NCI-H146 treated with DMSO at 0.1 percent for 48 hours (cell line): ENCODE data around the gene GJB3.
A peak's percentile ranks its signal among the peaks of the same experiment; 100 is the strongest.
"Not testable (repeated sequence)": the region's sequence is repeated elsewhere in the genome, so short reads cannot be mapped to it uniquely, and the experiment has no call there.

Experiments used
- DNase-seq: peaks from one replicate; lab custom pipeline; 2025; ENCODE audit not compliant: unreplicated experiment; lab: John Stamatoyannopoulos, UW

The GJB3 gene

DNA sequence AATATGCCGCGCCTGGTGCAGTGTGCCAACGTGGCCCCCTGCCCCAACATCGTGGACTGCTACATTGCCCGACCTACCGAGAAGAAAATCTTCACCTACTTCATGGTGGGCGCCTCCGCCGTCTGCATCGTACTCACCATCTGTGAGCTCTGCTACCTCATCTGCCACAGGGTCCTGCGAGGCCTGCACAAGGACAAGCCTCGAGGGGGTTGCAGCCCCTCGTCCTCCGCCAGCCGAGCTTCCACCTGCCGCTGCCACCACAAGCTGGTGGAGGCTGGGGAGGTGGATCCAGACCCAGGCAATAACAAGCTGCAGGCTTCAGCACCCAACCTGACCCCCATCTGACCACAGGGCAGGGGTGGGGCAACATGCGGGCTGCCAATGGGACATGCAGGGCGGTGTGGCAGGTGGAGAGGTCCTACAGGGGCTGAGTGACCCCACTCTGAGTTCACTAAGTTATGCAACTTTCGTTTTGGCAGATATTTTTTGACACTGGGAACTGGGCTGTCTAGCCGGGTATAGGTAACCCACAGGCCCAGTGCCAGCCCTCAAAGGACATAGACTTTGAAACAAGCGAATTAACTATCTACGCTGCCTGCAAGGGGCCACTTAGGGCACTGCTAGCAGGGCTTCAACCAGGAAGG lies 4.3 kb downstream of the GJB3 start:
- DNase-seq: no peak

DNA sequence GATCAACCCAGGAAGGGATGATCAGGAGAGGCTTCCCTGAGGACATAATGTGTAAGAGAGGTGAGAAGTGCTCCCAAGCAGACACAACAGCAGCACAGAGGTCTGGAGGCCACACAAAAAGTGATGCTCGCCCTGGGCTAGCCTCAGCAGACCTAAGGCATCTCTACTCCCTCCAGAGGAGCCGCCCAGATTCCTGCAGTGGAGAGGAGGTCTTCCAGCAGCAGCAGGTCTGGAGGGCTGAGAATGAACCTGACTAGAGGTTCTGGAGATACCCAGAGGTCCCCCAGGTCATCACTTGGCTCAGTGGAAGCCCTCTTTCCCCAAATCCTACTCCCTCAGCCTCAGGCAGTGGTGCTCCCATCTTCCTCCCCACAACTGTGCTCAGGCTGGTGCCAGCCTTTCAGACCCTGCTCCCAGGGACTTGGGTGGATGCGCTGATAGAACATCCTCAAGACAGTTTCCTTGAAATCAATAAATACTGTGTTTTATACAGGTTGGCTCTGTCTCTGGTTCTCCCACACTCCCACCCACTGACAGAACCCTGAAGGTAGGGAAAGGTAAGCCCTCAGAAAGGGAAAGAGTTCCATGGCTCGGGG lies 5.0 kb downstream of the GJB3 start:
- DNase-seq: no peak

DNA sequence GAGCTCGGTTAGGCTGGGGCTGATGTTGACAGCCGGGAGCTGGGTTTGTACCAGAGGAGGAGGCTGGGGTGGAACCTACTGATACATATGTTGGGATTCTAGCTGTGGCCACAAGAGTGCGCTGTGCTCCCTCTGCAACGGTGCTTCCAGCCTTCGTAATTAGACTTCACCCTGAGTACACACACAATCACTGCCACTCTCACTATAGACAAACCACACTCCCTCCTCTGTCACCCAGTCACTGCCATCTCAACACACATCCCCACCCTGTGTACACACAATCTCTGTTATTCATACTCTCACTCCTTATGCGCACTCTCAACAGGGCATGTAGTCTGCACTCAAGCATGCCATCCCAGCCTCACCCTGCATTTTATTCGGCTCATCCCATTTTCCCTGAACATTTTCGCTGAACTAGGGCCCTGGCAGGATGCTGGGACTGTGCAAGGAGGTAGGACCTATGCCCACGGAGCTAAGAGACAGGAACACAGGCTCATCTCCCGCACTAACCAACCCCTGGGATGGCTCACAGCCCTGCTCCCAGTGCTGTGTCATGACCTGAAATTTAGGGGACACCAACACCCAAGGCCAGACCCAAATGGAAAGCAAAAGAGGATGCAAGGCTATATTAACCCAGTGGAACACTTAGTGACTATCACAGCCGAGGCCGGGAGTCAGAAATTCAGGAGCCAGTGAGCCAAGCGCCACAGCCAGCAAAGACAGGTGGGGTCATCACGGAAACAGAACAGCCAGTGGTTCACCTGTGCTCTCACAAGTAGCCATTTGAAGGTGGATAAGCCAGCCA lies 5.7 kb downstream of the GJB3 start:
- DNase-seq: peak; percentile 58

DNA sequence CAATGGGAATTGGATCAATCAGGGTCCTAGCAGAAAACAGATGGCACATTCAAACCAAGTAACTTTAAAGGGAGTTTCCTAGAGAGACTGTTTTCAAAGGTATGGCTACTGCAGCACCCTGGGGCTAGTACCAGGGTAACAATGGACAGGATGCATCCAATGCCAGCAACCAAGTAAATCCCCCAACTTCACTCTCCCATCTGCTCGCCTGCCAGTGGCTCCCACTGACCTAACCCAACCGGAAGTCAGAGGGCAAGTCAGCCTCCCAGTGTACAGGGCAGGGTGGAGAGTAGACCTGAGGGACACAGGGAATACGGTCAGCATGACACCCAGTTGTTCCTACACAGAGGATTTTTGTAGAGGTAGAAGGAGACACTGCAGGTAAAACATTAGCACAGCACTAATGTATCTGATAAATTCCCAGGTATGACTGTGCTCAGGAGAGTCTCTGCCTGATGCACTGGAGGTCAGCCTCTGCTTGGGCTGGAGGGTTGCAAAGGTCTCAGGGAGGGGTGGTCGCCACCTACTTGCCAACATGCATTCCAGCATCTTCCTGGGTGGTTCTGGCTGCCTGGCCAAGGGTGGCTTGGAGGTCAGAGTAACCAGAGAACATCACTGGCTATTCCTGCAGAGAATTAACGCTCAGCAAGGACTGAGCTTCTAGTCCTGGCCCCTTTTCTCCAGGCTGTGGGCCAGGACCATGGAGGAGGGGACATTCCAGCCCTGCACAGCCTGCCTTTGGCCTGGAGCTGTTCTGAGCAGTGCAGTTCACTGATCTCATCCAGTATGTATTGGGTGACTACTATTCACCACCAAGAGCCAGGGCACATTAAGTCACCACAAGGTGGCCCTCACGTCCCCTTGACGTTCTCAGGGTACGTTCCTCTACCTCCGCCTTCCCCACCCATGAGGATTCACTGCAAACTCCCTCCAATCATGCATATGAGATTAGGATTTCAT lies 6.7 kb downstream of the GJB3 start:
- DNase-seq: no peak

DNA sequence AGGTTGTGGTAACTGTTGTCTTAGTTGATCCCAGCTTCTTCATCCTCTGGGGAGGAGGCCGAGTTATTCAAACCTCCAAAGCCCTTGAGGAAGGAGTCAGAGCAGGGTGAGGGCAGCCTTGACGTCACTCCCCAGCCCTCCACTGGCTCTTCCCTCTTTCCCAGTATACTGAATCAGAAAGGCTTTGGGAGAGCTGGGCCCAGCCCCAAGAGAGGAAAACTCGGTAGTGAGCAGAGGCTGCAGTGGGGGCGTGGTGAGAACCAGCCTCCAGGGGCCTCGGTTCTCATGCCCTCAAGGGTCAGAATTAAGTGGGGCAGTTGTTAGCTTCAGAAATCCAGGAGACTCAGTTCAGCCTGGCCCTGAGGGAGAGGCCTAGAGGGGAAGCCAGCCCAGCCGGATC lies 10.0 kb downstream of the GJB3 start:
- no peak for DNase-seq

DNA sequence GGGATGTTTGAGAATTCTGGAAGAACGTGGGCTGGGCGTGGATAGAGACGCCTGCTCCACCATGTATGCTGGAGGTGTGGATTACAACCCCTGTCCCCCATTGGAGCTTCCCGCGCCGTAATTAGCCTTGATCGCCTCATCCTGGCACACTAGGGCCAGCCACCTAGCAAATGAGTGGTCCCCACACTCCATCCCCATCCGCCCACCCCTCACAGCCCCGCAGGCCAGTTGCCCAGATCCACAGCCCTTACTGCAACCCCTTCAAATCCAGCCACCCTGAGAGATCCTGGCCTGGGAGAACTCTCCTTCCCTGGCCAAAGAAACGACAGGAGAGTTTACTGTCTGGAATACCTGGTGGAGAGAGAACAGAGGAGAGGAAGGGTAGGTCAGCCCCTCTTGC lies 11.4 kb downstream of the GJB3 start:
- DNase-seq: no peak

DNA sequence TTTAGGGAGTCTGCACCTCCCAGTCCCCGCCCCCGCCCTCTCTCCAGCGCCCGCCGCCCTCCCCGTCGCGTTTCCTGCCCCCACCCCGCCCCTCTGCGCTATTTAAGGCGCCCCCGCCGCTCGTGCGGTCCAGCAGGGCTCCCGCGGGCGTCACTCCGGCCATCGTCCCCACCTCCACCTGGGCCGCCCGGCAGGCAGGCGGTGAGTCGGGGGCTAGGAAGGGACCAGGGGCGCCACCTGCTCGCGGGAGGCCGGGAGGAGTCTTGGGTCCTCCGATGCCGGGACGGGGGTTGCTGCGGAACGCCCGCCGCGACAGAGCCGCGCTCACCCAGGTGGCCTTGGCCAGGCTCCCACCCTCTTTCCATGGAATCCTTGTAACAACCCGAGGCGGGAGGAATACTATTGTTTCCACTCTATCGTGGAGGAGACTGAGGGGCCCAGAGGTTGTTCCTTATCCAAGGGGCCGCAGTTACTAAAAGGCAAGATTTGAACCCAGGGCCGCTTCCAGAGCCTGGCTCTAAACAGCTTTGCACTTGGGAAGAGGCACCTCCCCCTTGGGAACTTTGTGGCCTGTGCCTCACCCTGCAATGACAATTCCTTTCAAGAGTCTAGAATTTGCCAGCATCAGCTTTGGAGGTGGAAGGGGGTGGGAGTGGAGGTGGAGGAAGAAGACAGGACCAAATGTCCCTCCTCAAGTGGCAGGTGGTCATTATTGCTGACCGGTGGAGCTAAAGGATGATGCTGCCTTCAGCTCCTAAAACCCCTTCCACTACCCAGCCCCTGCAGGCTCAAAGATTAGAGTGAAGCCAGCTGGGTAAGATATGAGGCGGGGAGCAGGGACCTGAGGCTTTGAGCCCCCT lies 12.1 kb downstream of the GJB3 start, which contains the start of gene GJA4:
TSS of gene GJA4 (plus strand) at position 132 of the 860 bp plus-strand sequence. CDS start 1,215 bp downstream, outside the sequence.
- DNase-seq: no peak

DNA sequence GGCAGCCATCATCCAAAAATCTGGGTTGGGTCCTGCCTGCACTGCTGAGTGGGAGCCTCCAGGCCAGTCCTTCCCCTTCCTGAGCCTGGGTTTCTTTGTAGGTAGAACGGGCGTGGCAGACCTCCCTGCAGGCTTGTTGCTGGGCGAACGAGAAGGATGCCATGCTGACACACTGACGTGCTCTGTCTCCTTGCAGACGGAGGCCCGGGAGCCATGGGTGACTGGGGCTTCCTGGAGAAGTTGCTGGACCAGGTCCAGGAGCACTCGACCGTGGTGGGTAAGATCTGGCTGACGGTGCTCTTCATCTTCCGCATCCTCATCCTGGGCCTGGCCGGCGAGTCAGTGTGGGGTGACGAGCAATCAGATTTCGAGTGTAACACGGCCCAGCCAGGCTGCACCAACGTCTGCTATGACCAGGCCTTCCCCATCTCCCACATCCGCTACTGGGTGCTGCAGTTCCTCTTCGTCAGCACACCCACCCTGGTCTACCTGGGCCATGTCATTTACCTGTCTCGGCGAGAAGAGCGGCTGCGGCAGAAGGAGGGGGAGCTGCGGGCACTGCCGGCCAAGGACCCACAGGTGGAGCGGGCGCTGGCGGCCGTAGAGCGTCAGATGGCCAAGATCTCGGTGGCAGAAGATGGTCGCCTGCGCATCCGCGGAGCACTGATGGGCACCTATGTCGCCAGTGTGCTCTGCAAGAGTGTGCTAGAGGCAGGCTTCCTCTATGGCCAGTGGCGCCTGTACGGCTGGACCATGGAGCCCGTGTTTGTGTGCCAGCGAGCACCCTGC lies 13.2 kb downstream of the GJB3 start:
- DNase-seq: no peak

DNA sequence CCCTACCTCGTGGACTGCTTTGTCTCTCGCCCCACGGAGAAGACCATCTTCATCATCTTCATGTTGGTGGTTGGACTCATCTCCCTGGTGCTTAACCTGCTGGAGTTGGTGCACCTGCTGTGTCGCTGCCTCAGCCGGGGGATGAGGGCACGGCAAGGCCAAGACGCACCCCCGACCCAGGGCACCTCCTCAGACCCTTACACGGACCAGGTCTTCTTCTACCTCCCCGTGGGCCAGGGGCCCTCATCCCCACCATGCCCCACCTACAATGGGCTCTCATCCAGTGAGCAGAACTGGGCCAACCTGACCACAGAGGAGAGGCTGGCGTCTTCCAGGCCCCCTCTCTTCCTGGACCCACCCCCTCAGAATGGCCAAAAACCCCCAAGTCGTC lies 13.8 kb downstream of the GJB3 start:
- DNase-seq: no peak

DNA sequence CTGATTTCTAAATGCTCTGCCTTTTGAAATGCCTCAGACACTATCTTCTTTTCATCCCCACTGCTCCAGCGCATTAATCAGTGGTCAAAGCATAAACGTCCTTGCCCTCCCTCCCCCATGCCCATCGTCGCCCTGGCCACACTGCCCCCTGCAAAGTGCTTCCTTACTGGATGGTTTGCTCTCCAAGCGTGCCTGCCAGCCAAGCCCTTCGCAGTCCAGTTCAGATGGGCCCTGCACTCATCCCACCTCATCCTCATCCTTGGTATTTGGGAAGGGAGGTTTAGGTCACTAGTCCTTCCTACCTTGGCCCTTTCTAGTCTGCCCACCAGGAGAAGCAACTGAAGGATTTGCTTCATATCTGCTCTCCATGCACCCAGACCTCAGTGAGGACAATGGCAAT lies 14.9 kb downstream of the GJB3 start:
- no peak for DNase-seq

DNA sequence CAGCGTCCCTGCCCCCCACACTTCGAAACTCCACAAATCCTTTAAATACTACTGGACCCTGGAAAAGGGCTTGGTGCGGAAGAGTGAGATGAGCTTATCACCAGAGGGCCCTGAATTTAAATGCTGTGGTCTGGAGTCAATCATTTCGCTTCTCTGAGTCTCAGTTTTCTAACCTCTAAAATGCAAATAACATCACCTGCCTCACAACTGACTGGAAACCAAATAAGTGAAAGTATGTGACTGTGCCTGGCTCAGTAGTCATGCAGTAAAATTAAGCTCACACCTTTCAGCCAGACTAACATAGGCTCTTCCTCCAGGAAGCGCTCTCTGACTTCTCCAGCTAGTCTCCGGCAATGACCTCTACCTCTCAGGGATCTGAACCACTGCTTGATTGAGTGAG lies 16.0 kb downstream of the GJB3 start:
- DNase-seq: no peak

DNA sequence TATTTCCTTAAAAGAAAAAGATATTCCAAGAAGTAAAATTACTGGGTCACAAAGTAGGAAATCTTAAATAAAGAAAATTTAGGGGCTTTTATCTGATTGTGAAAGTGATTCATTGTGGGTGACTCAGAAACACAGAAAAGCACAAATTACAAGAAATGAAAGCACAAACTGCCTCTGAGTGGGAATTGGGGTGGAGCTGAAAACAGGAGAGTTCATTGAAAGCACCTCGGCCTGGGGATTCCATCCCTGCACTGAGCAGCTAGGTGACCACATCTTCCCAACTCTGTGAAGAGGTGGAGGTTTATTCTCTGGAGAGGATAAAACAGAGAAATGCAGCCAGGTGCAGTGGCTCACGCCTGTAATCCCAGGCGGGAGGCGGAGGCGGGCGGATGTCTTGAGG lies 19.2 kb downstream of the GJB3 start:
- DNase-seq: no peak

DNA sequence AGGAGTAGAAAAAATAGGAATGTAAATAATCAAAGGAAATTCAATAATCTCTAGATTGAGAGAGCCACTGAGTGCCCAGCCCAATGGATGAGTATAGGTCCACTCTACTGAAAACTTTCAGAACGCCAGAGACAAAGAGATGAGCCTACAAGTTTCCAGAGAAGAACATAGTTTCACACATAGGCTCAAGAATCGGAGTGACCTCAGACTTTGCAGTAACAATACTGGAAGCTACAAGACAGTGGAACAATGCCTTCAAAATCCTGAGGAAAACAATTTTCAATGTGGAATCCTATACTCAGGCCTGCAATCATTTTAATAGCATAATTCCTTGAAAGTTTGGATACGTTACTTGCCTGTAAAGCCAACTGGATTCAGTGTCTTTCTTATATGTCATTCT lies 22.8 kb downstream of the GJB3 start:
- DNase-seq: no peak

DNA sequence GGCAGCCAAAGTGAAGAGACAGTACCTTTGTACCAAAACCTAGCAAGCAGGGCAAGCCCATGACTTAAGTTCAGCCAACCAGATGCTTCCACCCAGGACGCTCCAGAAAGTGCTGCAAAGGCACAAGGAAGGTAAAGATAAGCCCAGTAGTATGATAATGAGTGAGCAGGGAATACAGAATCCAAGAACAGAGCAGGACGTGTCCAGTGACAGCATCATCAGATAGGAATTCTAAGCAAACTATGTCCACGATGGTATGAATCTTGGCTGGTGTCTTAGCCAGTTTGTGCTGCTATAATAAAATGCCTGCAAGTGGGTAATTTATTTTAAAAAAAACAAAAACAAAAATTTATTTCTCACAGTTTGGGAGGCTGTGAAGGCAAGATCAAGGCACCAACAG lies 25.4 kb downstream of the GJB3 start:
- DNase-seq: no peak

DNA sequence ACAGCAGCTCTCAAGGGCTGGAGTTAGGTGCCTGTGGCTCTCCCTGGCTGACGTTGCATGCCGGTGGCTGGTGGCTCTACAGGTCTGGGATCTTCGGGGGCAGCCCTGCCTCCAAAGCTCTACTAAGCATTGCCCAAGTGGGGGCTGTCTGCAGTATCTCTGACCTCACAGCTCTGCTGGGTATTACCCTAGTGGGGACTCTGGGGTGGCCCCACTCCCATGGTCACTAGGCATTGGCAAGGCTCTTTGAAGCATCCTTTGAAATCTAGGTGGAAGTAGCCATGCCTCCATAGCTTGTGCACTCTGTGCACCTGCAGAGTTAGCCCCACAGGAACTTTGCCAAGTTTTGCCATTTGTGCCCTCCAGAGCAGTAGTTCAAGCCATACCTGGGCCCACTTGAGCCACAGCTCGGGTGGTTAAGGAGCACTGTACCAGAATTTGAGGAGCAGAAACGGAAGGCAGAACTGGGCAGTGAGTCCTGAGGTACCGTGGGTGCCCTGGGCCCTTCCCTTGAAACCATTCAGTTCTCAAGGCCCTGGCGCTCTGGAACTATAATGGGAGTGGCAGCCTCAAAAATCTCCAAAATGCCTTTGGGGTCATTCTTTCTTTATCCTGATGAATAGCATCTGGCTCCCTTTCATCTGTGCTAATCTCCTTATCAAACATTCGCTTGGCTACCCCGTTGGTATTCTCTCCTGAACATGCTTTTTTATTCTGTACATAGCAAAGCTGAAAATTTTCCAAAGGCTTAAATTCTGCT lies 27.2 kb downstream of the GJB3 start:
- DNase-seq: no peak

DNA sequence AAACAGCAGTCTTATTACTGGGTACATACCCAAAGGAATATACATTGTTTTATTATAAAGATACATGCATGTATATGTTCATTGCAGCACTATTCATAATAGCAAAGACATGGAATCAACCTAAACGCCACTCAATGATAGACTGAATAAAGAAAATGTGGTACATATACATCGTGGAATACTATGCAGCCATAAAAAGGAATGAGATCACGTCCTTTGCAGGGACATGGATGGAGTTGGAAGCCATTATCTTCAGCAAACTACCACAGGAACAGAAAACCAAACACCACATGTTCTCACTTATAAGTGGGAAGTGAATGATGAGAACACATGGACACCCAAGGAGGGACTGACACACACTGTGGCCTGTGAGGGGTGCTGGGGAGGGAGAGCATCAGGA lies 29.8 kb downstream of the GJB3 start:
- DNase-seq: not testable (repeated sequence)

DNA sequence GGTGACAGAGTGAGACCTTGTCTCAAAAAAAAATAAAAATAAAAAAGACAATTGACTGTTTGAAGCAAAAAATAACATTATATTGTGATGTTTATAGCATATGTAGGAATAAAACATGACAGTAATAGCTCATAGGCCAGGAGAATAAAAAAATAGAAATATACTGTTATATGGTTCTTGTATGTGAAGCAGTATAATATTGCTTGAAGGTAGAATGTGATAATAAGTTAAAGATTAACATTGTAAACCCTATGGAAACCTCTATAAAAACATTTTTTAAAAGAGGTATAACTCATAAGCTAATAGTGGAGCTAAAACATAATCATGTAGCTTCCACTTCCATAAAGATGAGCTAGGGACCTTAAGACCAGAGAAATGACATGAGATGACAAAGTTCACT lies 35.3 kb downstream of the GJB3 start:
- no peak for DNase-seq

DNA sequence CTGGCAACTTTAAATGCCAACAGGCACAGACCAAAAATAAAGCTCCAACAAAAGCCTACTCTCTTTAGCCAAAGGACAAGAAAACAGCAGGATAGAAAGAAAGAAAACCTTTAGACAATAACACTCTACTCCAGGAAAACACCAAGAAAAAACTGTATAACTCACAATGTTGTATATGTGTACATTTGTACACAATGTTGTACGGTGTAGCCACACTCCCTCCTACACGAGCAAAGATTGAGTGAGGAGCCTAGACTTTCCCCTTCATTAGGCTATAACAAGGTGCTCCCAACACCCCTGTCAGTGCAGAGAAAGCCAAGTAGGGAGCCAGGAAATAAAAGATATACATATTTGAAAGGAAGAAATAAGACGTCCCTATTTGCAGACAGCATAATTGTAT lies 35.8 kb downstream of the GJB3 start:
- DNase-seq: no peak

DNA sequence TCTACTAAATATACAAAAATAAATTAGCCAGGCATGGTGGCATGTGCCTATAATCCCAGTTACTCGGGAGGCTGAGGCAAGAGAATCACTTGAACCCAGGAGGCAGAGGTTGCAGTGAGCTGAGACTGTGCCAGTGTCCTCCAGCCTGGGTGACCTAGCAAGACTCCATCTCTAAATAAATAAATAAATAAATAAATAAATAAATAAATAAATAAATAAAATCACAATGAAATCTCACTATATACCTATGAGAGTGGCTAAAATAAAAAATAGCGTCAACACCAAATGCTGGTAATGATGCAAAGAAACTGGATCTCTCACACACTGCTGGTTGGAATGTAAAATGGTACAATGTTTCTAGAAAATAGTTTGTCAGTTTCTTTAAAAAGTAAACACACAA lies 37.8 kb downstream of the GJB3 start:
- not testable (repeated sequence) for DNase-seq
